K562 (cell line): ENCODE results near the gene BLZF1. TPM values are rescaled to one million over a fixed set of nuclear protein-coding genes. Genes with fewer than 3 reads are reported as not detected.

ENCODE experiments used
- CBFA2T2 ChIP-seq: fragments of 450-650 bp; conservative IDR thresholded peaks from 2 replicates; pipeline ENCODE4 v1.6.1; 2017; ENCODE audit warnings: mild to moderate bottlenecking
- CBX2 ChIP-seq: fragments of 200-600 bp; sonication (generic); IDR thresholded peaks from one replicate; pipeline ENCODE4 v1.6.1; 2012; ENCODE audit warnings: mild to moderate bottlenecking, low read length, inconsistent platforms; ENCODE audit not compliant: insufficient read depth, poor library complexity, severe bottlenecking
- CBX8 ChIP-seq: fragments of 200-600 bp; sonication (generic); IDR thresholded peaks from 2 replicates; pipeline ENCODE4 v1.6.1; 2012; ENCODE audit warnings: borderline replicate concordance, mixed run types, low read depth, mild to moderate bottlenecking, moderate library complexity, mixed read lengths, low read length, control low read depth, inconsistent platforms; ENCODE audit not compliant: poor library complexity, severe bottlenecking; ENCODE audit errors: extremely low read depth
- CREBBP ChIP-seq: IDR thresholded peaks from one replicate; pipeline ENCODE4 v1.6.1; 2012; ENCODE audit warnings: low read depth, mild to moderate bottlenecking, control low read depth, inconsistent platforms, low read length
- CSDE1 ChIP-seq, 2 experiments: fragments of 450-650 bp; IDR thresholded peaks; 2 replicates each; pipeline ENCODE4 v1.6.1; 2016; ENCODE audit warnings: mild to moderate bottlenecking in 1 of 2
- FOXJ2 ChIP-seq: fragments of 200-800 bp; sonication (Bioruptor generic); IDR thresholded peaks from 2 replicates; pipeline ENCODE4 v1.6.1; 2016; ENCODE audit warnings: missing genetic modification characterization, missing compliant biosample characterization
- FOXK1 ChIP-seq: sonication (generic); formaldehyde crosslinking; IDR thresholded peaks from 2 replicates; pipeline ENCODE4 v1.8.0; 2022; ENCODE audit warnings: missing genetic modification reagents, mild to moderate bottlenecking, borderline replicate concordance
- HDAC2 ChIP-seq: fragments of 450-650 bp; IDR thresholded peaks from 2 replicates; pipeline ENCODE4 v1.6.1; 2016; ENCODE audit warnings: mild to moderate bottlenecking
- POLR2B ChIP-seq: fragments of 450-650 bp; IDR thresholded peaks from 2 replicates; pipeline ENCODE4 v1.6.1; 2018; ENCODE audit warnings: low read depth; ENCODE audit not compliant: partially characterized antibody
- SAFB ChIP-seq: fragments of 200-400 bp; formaldehyde crosslinking; IDR thresholded peaks from 2 replicates; pipeline ENCODE4 v1.6.1; 2017; ENCODE audit warnings: low read depth, low read length, borderline replicate concordance
- XRCC4 ChIP-seq: IDR thresholded peaks from one replicate; pipeline ENCODE4 v1.6.1; 2011; ENCODE audit not compliant: insufficient read depth, insufficient read length; ENCODE audit errors: extremely low read depth
- ZBTB33 ChIP-seq: sonication (generic); formaldehyde crosslinking; IDR thresholded peaks from 2 replicates; pipeline ENCODE4 v1.8.1; 2023; ENCODE audit warnings: mild to moderate bottlenecking, missing genetic modification reagents
- ZFP91 ChIP-seq: sonication (generic); formaldehyde crosslinking; IDR thresholded peaks from 2 replicates; pipeline ENCODE4 v1.8.0; 2022; ENCODE audit warnings: mild to moderate bottlenecking, missing genetic modification reagents
- ZNF140 ChIP-seq: fragments of 250-450 bp; sonication (Bioruptor Pico); IDR thresholded peaks from 2 replicates; pipeline ENCODE4 v1.8.0; 2021; ENCODE audit warnings: moderate library complexity, mild to moderate bottlenecking, inconsistent platforms
- ZNF253 ChIP-seq: fragments of 250-450 bp; sonication (Bioruptor Pico); conservative IDR thresholded peaks from 2 replicates; pipeline ENCODE4 v1.6.1; 2021; ENCODE audit warnings: mild to moderate bottlenecking
- ZNF695 ChIP-seq: fragments of 450-650 bp; formaldehyde crosslinking; IDR thresholded peaks from 2 replicates; pipeline ENCODE4 v1.4.0; 2020; ENCODE audit warnings: mild to moderate bottlenecking, moderate library complexity
- polyA plus RNA-seq, 8 experiments: library from polyadenylated mRNA; depleted of rRNA in 4 of 8; stranded (reverse) in 5 of 8; unstranded in 3 of 8; fragments of >200 nt; fragmentation: Nextera tagmentation in 2 of 8; fragmentation: Illumina TruSeq in 1 of 8; extraction: Ambion mirVana in 2 of 8; extraction: Trizol in 1 of 8; gene quantifications; 2 replicates each; pipeline versions ENCODE4 v1.2.1 to v1.2.3, GENCODE V29; 2011 to 2014; ENCODE audit warnings: inconsistent platforms in 1 of 8, missing spikeins in 1 of 8
- total RNA-seq, 7 experiments: library from RNA; depleted of rRNA in 6 of 7; stranded (reverse); fragments of >200 nt in 6 of 7; fragmentation: Illumina TruSeq in 2 of 7; extraction: Trizol in 2 of 7; gene quantifications; 2 replicates each; pipeline versions ENCODE4 v1.2.1 to v1.2.3, GENCODE V29; 2011 to 2021; ENCODE audit warnings: low replicate concordance in 1 of 7

The BLZF1 gene
- total and polyA plus RNA-seq, 9 of the 15 experiments (the other 6 are each of a cell fraction or from before 2014, with no cell fraction given), result 20.5 to 32.8 (median 25.3) TPM

- no peak for TF ChIP-seq ZBTB33
- no peak for TF ChIP-seq ZNF140 (CRISPR knock-in tag)
- TF ChIP-seq SAFB, result no peak
- no peak for TF ChIP-seq CBX8
- no peak for TF ChIP-seq CBX2
- TF ChIP-seq XRCC4, result no peak
- no peak for TF ChIP-seq FOXK1 (CRISPR knock-in tag)
- no peak for TF ChIP-seq ZNF695 (CRISPR knock-in tag)
- TF ChIP-seq POLR2B, result no peak
- TF ChIP-seq HDAC2, result no peak
- no peak for TF ChIP-seq ZNF253
- TF ChIP-seq CREBBP, result no peak
- peak; percentile 53 for TF ChIP-seq CBFA2T2
- no peak for TF ChIP-seq ZFP91 (CRISPR knock-in tag)
- no peak for TF ChIP-seq FOXJ2 (tag)
- TF ChIP-seq CSDE1 (IDR thresholded peaks at IDR 0.05), result no peak
These were observed 40.1 kb upstream of the BLZF1 start (continued) for GRCh38 chr1:169327875-169328274.
